Neuron (in vitro differentiated cells): Measurements from ENCODE around the gene CACNB2.

Experiments
- H2AFZ ChIP-seq: one replicate; pipeline ENCODE4 v1.6.1; 2013; ENCODE audit warnings: low read depth, mild to moderate bottlenecking, inconsistent platforms, low read length, moderate library complexity
- H3K27me3 ChIP-seq: one replicate; pipeline ENCODE4 v1.6.1; 2013; ENCODE audit warnings: low read length; ENCODE audit not compliant: insufficient read depth
- H3K36me3 ChIP-seq: one replicate; pipeline ENCODE4 v1.6.1; 2013; ENCODE audit warnings: low read length; ENCODE audit not compliant: insufficient read depth
- H3K4me1 ChIP-seq: one replicate; pipeline ENCODE4 v1.6.1; 2013; ENCODE audit warnings: low read length; ENCODE audit not compliant: insufficient read depth
- H3K4me3 ChIP-seq: 2 replicates; pipeline ENCODE4 v1.5.1; 2013; ENCODE audit warnings: mild to moderate bottlenecking, low read length, moderate library complexity
- H3K9me3 ChIP-seq: one replicate; pipeline ENCODE4 v1.6.1; 2013; ENCODE audit warnings: low read length

Gene CACNB2

DNA sequence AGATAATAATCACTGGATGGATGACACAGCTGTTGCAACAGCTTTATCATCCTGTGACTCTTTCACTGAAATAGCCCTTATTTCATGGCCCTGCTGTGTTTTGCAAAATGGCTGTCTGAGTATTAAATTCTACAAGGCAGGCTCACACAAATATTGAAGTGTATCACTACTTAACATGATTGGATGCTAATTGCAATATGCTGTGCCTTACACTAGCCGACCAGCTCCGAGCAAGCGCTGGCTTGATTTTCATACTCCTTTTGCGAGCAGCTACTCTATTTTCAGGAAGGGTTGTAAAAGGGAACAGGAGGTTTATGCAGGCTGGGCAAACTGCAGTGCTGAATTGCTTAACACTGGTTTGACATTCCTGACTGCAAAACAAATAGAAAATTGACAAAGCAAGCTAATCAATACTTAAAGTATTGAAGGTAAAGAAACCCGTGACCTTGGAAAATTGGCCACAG lies 121.6 kb downstream of the CACNB2 start:
- Histone ChIP-seq H3K27me3 (no peaks in the 10 kb centered on the region), H3K4me1 (no peaks in the 10 kb centered on the region), H3K9me3 (no peaks in the 10 kb centered on the region), H3K36me3 (no peaks in the 10 kb centered on the region), H3K4me3 (no peak overlapping the region), H2AFZ (no peak overlapping the region)

DNA sequence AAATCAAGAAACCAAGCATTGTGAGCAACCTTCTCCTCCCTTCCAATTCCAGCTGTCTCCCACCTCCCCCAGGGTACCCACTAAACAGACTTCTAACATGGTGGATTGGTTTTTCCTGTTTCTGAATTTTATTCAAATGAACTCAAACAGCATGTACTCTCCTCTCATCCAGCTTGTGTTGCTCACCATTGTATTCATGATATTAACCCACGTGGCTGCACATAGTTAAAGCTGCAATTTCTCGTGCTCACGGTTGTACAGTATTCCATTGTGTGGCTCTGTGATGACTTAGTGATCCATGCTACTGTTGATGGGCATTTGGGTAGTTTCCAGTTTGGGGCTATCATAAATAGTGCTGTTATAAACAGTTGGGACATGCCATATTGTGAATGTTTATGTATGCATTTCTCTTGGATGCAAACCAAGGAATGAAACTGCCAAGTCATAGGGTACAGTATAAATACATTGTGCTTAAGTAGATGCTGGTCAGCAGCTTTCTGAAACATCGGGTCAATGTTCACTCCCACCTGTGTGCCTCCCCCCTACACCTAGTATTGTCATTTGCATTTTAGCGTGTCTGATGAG lies 124.3 kb downstream of the CACNB2 start:
- Histone ChIP-seq H3K36me3 (no peaks in the 10 kb centered on the region), H3K4me1 (no peaks in the 10 kb centered on the region), H3K27me3 (no peaks in the 10 kb centered on the region), H3K9me3 (no peaks in the 10 kb centered on the region), H2AFZ (no peak overlapping the region), H3K4me3 (no peak overlapping the region)

DNA sequence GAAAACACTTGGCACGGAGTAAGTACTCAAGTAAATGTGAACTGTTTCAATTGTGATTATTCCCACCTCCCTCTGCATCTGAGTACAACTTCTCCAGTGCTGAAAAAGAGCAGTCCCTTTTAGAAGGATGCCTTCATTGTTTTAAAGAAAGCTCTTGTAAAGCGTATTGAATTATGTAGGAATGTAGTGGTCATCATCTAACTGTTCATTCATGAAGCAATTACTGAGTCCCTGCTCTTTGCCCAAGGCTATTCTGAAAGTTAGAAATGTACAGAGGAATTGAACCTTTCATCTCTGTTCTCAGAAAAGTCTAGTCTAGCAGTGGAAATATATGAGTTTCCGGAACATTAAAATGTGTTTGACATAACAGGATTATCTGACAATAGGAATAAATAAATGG lies 127.8 kb downstream of the CACNB2 start:
- no peaks in the 10 kb centered on the region for H3K9me3 ChIP-seq
- H3K4me3 ChIP-seq: no peak overlapping the region
- no peaks in the 10 kb centered on the region for H3K4me1 ChIP-seq
- no peaks in the 10 kb centered on the region for H3K36me3 ChIP-seq
- no peak overlapping the region for H2AFZ ChIP-seq
- no peaks in the 10 kb centered on the region for H3K27me3 ChIP-seq

DNA sequence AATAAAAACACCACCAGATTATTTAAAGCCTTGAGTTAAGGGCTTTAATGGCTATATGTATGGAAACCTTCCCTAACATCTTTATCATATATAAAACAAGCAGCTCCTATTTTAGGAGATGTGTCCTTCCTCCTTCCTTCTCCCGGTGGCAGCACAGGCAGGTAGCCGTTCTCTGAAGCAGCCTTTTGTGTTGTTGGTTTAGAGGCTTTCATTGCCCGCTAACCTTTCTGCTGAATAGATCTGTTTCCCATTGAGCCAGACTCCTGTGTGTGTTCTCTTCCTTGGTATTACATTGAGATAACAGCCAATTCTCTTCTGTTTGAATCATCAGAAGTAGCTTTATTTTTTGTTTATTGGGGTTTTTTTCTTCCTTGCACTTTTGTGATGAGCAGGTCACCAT lies 131.3 kb downstream of the CACNB2 start:
- H3K4me3 ChIP-seq: no peak overlapping the region
- no peaks in the 10 kb centered on the region for H3K4me1 ChIP-seq
- H3K36me3 ChIP-seq: no peaks in the 10 kb centered on the region
- no peak overlapping the region for H2AFZ ChIP-seq
- no peaks in the 10 kb centered on the region for H3K27me3 ChIP-seq
- no peaks in the 10 kb centered on the region for H3K9me3 ChIP-seq

DNA sequence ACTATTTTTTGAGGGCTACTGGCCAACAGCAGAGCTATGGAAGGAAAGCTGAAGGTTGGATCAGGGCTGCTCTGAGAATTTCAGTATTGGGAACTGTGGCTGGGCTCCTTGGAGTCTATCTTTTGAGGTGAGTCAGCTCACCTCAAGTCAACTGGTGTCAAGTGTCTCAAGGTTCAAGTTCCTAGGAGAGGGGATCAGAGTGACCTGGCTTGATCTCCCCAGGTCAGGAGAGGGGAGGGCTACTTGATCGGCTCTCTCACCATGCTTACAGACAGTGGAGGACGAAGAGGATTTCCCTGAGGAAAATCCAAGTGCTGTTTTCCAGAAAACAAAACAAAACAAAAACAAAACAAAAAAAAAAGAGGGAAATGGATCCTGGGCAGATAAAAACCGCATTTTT lies 132.8 kb downstream of the CACNB2 start:
- Histone ChIP-seq H3K9me3 (no peaks in the 10 kb centered on the region), H2AFZ (no peak overlapping the region), H3K27me3 (no peaks in the 10 kb centered on the region), H3K4me1 (no peaks in the 10 kb centered on the region), H3K36me3 (no peaks in the 10 kb centered on the region), H3K4me3 (no peak overlapping the region)

DNA sequence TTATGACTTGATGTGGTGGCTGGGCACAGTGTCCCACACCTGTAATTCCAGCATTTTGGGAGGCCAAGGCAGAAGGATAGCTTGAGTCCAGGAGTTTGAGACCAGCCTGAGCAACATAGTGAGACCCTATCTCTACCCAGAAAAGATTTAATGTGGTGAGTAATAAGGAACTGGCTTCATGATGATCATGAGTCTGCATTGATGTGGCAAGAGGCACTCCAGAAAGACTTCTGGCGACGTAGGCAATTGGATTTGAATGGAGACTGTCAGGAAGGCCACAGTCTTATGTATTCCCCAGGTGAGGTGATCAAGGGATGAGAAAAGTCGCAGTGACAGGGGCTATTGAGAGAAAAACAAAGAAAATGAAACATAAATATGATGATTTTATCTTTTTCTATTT lies 138.0 kb downstream of the CACNB2 start:
- H3K4me3 ChIP-seq: no peak overlapping the region
- H3K4me1 ChIP-seq: no peaks in the 10 kb centered on the region
- no peaks in the 10 kb centered on the region for H3K27me3 ChIP-seq
- no peaks in the 10 kb centered on the region for H3K36me3 ChIP-seq
- H2AFZ ChIP-seq: no peak overlapping the region
- H3K9me3 ChIP-seq: no peaks in the 10 kb centered on the region

DNA sequence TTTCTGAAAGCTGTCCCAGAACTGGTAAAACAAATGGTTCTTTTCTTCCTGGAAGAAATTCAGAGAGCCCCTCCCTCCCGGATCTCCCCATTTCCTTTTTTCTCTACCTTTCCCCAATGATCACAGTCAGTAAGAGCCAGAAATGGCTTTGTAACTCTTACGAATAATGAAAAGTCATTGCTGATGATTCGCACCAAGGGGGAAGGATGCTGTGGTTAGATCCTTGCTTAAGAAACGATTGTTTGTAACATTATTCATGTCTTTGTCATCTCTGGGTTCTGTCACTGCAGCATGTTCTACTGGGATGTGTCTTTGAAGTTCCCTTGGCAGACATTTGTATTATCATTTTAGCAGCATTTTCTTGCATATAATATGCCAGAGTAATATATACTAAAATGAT lies 138.9 kb downstream of the CACNB2 start:
- H3K36me3 ChIP-seq: no peaks in the 10 kb centered on the region
- H3K4me3 ChIP-seq: no peak overlapping the region
- no peaks in the 10 kb centered on the region for H3K9me3 ChIP-seq
- no peaks in the 10 kb centered on the region for H3K4me1 ChIP-seq
- no peaks in the 10 kb centered on the region for H3K27me3 ChIP-seq
- H2AFZ ChIP-seq: no peak overlapping the region

DNA sequence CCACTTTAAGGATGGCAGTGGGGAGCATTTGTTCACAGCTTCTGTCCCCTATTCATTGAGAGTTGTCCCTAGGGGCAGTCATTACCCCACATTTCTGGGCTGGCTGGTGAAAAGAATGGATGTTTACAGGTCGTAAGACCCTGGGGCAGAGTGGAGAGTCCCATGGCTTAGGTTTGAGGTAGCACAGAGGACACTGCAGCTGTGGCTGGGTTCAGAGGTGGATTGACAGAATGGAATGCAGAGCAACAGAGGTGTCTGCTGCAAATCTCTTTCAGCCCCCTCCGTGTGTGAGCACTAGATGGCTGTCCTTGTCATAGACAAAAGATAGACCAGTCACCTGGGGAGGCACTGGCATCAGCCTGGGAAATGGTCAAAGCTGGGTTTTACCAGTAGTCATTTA lies 141.9 kb downstream of the CACNB2 start:
- Histone ChIP-seq H3K36me3 (no peaks in the 10 kb centered on the region), H3K4me1 (no peaks in the 10 kb centered on the region), H2AFZ (no peak overlapping the region), H3K9me3 (no peaks in the 10 kb centered on the region), H3K27me3 (no peaks in the 10 kb centered on the region), H3K4me3 (no peak overlapping the region)

DNA sequence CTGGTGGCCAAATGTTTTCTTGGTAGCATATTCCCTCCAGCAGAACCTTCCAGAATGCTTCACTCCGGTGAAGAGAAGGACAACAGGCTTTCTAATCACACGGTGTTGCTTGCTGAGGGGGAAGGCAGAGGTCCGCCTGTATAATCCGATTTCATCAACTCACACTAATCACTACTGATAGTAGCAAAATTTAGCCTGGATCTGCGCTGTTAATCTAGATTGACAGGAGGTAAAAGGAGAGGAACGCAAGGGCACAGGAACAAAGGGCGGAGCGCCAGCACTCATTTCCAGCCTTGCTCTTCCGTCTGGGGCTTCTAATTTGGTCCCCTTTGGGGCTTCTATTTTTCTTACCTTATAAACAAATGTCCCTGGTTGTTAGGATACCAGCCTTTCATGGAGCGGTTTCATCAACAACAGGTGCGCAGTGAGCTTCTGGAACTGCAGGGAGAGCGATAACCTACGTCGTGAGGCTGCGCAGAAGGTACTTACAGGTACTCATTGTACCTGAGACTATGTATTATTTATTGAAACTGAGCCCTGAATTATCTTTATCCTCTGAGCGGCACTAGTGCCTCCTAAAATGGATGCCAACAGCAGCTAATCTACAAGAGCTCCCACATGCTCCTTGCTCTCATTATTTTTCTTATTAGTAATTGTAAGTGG lies 150.6 kb downstream of the CACNB2 start:
- no peaks in the 10 kb centered on the region for H3K4me1 ChIP-seq
- no peak overlapping the region for H3K4me3 ChIP-seq
- H3K36me3 ChIP-seq: no peaks in the 10 kb centered on the region
- no peak overlapping the region for H2AFZ ChIP-seq
- H3K9me3 ChIP-seq: no peaks in the 10 kb centered on the region
- no peaks in the 10 kb centered on the region for H3K27me3 ChIP-seq

DNA sequence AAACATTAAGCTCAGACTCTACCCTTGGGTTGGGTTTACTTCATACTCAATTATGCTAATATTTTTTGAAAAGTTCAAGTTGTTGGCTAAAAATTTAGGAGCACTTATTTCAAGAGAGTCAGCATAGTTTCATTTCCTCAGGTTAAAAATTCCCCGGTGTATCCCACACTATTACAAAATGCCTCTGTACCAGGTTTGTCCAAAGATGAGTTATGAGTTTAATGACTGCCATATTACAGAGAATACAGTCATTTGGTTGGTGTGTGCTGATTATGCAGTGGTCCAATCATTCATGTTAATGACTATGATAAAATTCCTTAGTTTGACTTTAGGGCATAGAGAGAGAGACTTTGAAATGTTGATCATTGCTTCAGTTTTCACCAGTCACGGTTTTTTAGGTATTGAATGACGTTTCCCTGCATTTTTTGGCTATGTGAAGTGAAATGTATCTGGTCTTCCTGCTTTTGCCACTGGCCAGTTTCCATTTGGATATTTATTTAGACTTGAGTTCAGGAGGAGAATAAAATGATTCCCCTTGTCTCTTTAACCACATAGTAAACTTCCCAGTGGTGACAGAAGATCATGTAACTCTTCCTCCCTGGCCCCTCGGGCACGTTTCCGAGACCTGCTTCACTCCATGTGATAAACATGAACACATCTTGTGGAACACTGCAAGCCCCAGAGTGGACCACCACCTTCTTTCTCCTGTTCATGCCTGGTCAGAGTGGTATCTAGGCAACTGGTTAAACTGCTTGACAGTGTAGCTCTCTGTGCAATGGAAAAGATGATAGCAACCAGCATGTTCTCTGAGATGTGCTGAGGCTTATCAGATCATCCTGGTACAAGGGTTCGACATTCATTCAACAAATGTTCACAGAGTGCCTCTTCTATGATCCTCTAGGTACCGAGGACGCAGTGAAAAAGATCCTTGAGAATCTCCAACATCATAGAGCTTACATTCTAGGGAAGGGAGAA lies 153.6 kb downstream of the CACNB2 start:
- H3K4me1 ChIP-seq: no peaks in the 10 kb centered on the region
- H3K4me3 ChIP-seq: no peak overlapping the region
- no peaks in the 10 kb centered on the region for H3K9me3 ChIP-seq
- no peaks in the 10 kb centered on the region for H3K27me3 ChIP-seq
- H3K36me3 ChIP-seq: no peaks in the 10 kb centered on the region
- H2AFZ ChIP-seq: no peak overlapping the region

DNA sequence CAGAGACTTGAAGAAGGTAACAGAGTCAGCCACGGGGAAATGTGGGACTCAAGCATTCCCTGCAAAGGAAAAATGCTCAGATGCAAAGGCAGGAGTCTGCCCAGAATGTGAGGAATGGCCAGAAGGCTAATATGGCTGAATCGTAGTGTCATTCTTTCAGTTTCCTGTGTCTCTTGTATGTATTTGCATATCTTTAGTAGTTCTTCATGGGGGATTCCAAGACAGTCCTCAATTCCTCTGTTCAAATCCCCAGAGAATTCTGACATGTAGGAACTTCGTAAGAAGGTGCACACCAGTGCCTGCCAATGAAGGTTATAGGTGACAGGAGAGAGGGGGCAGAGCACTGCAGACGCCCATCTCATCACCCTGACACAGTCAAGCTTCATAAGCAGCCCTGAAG lies 154.4 kb downstream of the CACNB2 start:
- Histone ChIP-seq H2AFZ (no peak overlapping the region), H3K4me3 (no peak overlapping the region), H3K9me3 (no peaks in the 10 kb centered on the region), H3K27me3 (no peaks in the 10 kb centered on the region), H3K36me3 (no peaks in the 10 kb centered on the region), H3K4me1 (no peaks in the 10 kb centered on the region)

DNA sequence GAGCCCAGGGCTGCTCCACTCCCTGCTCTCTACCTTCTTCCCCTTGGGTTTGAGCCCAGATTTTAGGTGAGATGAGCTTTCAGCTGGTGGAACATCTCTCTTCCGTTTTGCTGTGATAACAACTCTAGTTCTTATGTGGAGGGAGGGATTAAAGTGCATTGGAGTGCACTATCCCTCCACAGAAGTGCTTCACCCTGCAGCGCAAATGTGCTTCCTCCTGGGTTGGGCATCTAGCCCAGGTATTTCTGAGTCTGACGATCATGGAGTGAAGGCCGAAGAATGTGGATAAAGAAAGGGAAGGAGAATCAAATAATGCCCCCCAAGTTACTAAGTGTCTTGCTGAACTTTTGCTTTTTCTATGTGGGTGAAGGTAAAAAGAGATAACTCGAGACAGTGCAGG lies 157.4 kb downstream of the CACNB2 start:
- no peaks in the 10 kb centered on the region for H3K36me3 ChIP-seq
- H3K4me1 ChIP-seq: no peaks in the 10 kb centered on the region
- no peak overlapping the region for H3K4me3 ChIP-seq
- H2AFZ ChIP-seq: no peak overlapping the region
- no peaks in the 10 kb centered on the region for H3K27me3 ChIP-seq
- H3K9me3 ChIP-seq: no peaks in the 10 kb centered on the region

DNA sequence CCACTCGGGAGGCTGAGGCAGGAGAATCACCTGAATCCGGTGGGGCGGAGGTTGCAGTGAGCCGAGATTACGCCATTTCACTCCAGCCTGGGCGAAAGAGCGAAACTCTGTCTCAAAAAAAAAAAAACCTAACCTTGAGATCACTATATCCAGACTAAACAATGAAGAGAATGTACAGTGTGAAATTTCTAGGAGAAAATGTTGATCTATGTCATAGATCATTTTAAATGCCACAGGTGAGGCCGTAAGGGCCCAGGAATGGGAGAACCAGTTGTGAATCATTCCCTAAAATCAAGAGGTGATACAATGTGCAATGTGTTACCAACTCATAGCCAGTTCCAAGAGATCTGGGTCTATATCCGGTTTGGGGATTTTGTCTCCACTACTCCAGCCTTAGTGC lies 158.0 kb downstream of the CACNB2 start:
- H3K4me1 ChIP-seq: no peaks in the 10 kb centered on the region
- no peaks in the 10 kb centered on the region for H3K27me3 ChIP-seq
- H3K36me3 ChIP-seq: no peaks in the 10 kb centered on the region
- no peak overlapping the region for H2AFZ ChIP-seq
- H3K4me3 ChIP-seq: no peak overlapping the region
- no peaks in the 10 kb centered on the region for H3K9me3 ChIP-seq
